Neutrophil (primary cell): ENCODE results near the gene PLBD2.

ENCODE experiments used
- H3K27ac ChIP-seq: fragments of 200-600 bp; sonication (generic); 2 replicates; pipeline ENCODE4 v1.5.1; 2016; ENCODE audit warnings: mild to moderate bottlenecking, moderate library complexity
- H3K27me3 ChIP-seq: fragments of 200-600 bp; sonication (generic); 2 replicates; pipeline ENCODE4 v1.6.0; 2016; ENCODE audit warnings: mild to moderate bottlenecking
- H3K36me3 ChIP-seq: fragments of 200-600 bp; sonication (generic); 2 replicates; pipeline ENCODE4 v1.5.1; 2017
- H3K4me1 ChIP-seq, 2 experiments: fragments of 200-600 bp in 1 of 2; sonication (generic) in 1 of 2; 1 replicate in 1 of 2; 2 replicates in 1 of 2; pipeline versions ENCODE4 v1.5.1 to v1.6.1; 2013 to 2016; ENCODE audit warnings: low read depth in 1 of 2, low read length in 1 of 2, mild to moderate bottlenecking in 1 of 2, moderate library complexity in 1 of 2; ENCODE audit not compliant: control insufficient read depth in 1 of 2, insufficient read depth in 1 of 2
- H3K4me3 ChIP-seq, 2 experiments: fragments of 200-600 bp in 1 of 2; sonication (generic) in 1 of 2; 1 replicate in 1 of 2; 2 replicates in 1 of 2; pipeline ENCODE4 v1.5.1; 2013 to 2016; ENCODE audit warnings: low read depth in 1 of 2, low read length in 1 of 2, mild to moderate bottlenecking in 1 of 2, moderate library complexity in 1 of 2
- H3K9me3 ChIP-seq: fragments of 200-600 bp; sonication (generic); 2 replicates; pipeline ENCODE4 v1.5.1; 2016
- TF ChIP-seq, protein P1 (sequence below): fragments of 200-600 bp; sonication (generic); IDR thresholded peaks from 2 replicates; pipeline ENCODE4 v1.5.1; 2016; ENCODE audit warnings: antibody characterized with exemption

The PLBD2 gene

GRCh38 chr12:113398346-113399290 is 40.2 kb downstream of the PLBD2 start:
- Histone ChIP-seq H3K36me3 (no peaks in the 10 kb centered on the region), H3K9me3 (no peaks in the 10 kb centered on the region), H3K4me1 (peaks cover 0 to 3% of the 10 kb centered on the region in 2 experiments), H3K27me3 (no peaks in the 10 kb centered on the region), H3K4me3 (no peak overlapping the region), H3K27ac (no peak overlapping the region)
- TF ChIP-seq, protein P1, sequence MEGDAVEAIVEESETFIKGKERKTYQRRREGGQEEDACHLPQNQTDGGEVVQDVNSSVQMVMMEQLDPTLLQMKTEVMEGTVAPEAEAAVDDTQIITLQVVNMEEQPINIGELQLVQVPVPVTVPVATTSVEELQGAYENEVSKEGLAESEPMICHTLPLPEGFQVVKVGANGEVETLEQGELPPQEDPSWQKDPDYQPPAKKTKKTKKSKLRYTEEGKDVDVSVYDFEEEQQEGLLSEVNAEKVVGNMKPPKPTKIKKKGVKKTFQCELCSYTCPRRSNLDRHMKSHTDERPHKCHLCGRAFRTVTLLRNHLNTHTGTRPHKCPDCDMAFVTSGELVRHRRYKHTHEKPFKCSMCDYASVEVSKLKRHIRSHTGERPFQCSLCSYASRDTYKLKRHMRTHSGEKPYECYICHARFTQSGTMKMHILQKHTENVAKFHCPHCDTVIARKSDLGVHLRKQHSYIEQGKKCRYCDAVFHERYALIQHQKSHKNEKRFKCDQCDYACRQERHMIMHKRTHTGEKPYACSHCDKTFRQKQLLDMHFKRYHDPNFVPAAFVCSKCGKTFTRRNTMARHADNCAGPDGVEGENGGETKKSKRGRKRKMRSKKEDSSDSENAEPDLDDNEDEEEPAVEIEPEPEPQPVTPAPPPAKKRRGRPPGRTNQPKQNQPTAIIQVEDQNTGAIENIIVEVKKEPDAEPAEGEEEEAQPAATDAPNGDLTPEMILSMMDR, result no peak

DNA sequence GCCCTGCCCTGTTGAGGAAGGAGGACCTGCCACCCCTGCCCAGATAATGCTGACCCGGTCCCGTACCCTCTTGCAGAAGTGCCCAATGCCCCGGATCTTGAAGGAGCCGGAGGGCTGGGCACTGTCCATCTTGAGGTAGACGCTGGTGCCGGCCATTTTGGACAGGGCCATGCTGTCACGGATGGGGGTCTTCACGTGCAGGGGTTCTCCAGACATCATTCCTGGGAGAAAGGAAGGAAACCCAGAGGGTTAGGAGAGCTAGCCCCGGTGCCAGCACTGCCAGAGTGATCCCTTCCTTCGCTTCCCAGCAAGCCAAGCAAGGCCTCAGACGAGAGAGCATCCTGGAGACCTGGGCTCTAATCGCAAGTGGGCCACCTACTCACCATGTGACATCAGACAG is 41.1 kb downstream of the PLBD2 start:
- no peaks in the 10 kb centered on the region for H3K9me3 ChIP-seq
- TF ChIP-seq, protein P1, result no peak
- no peaks in the 10 kb centered on the region for H3K27me3 ChIP-seq
- no peak overlapping the region for H3K27ac ChIP-seq
- H3K4me3 ChIP-seq, result no peak overlapping the region
- H3K4me1 ChIP-seq, result peaks cover 0 to 9% of the 10 kb centered on the region in 2 experiments
- H3K36me3 ChIP-seq, result no peaks in the 10 kb centered on the region

- no peaks in the 10 kb centered on the region for H3K27me3 ChIP-seq
- peaks cover 0 to 9% of the 10 kb centered on the region in 2 experiments for H3K4me1 ChIP-seq
- H3K4me3 ChIP-seq, result no peak overlapping the region
- no peaks in the 10 kb centered on the region for H3K36me3 ChIP-seq
- TF ChIP-seq, protein P1, result no peak
- no peak overlapping the region for H3K27ac ChIP-seq
- no peaks in the 10 kb centered on the region for H3K9me3 ChIP-seq
These were observed 42.0 kb downstream of the PLBD2 start for GRCh38 chr12:113400362-113400761.

- TF ChIP-seq, protein P1, result no peak
- H3K4me3 ChIP-seq, result no peak overlapping the region
- no peaks in the 10 kb centered on the region for H3K36me3 ChIP-seq
- no peaks in the 10 kb centered on the region for H3K9me3 ChIP-seq
- H3K4me1 ChIP-seq, result peaks cover 0 to 9% of the 10 kb centered on the region in 2 experiments
- no peaks in the 10 kb centered on the region for H3K27me3 ChIP-seq
- H3K27ac ChIP-seq, result no peak overlapping the region
These were observed 42.9 kb downstream of the PLBD2 start for GRCh38 chr12:113401066-113402000.

DNA sequence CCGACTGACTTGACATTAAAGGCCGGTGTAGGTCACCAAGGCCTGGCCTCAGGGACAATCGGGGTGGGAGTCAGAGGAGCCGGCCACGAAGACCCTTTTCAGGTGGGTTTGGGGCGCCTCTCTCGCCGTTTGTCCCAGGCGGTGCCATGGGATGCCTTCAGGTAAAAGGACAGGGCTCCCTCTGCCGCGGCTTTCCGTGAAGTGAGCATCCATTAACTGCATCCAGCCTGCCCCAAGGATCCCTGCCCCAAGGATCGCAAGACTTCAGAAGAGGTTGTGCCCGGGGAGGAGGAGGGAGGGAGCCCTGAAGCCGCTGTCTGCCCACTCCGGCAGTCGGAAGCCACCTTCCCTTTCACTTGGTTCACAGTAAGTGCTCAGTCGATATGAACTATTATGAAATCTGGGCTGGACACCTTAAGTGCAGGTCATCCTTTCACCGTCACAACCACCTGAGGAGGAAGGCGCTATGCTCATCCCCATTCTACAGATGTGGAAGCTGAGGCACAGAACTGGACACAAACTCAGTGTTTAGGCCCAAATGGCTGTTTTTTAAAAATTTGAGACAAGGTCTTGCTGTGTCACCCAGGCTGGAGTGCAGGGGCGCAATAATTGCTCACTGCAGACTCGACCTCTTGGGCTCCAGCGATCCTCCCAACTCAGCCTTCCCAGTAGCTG is 44.3 kb downstream of the PLBD2 start:
- H3K9me3 ChIP-seq, result no peaks in the 10 kb centered on the region
- TF ChIP-seq, protein P1, result no peak
- H3K36me3 ChIP-seq, result no peaks in the 10 kb centered on the region
- H3K4me1 ChIP-seq, result peaks cover 0 to 9% of the 10 kb centered on the region in 2 experiments
- H3K27ac ChIP-seq, result no peak overlapping the region
- no peak overlapping the region for H3K4me3 ChIP-seq
- no peaks in the 10 kb centered on the region for H3K27me3 ChIP-seq
